Pancreas (tissue), 10 donors: ENCODE data around the gene BORCS6. TPM values are rescaled to one million over a fixed set of nuclear protein-coding genes. Genes with fewer than 3 reads are reported as not detected.
"Not testable (repeated sequence)": the region's sequence is repeated elsewhere in the genome, so short reads cannot be mapped to it uniquely, and the experiment has no call there.

Source experiments
- ATAC-seq, 4 donors: fragments of 200-7000 bp; cut with Tn5 transposase; one replicate each; pipeline versions ENCODE4 v1.8.0 to v1.9.1; 2020; ENCODE audit warnings: mild to moderate bottlenecking in 4 of 4, moderate library complexity in 4 of 4
- DNase-seq, 6 donors: peaks; one replicate each; pipeline ENCODE4 v3.0.0-alpha.2; 2020
- FAIRE-seq: peaks from 2 replicates; lab custom pipeline; 2012; peaks lifted over from hg19 to GRCh38; lab: Jason Lieb, UNC
- H3K27ac ChIP-seq, 4 donors: fragments of 200-600 bp; sonication (generic); 1 replicate in 3 of 4; 2 replicates in 1 of 4; pipeline versions ENCODE4 v1.5.0 to v1.8.0; 2020
- H3K27me3 ChIP-seq, 4 donors: fragments of 200-600 bp; one replicate each; pipeline ENCODE4 v1.8.0; 2021
- H3K36me3 ChIP-seq, 3 donors: fragments of 200-600 bp; sonication (generic) in 1 of 3; one replicate each; pipeline versions ENCODE4 v1.5.0 to v1.8.0; 2020 to 2021
- H3K4me1 ChIP-seq, 3 donors: fragments of 200-600 bp; one replicate each; pipeline ENCODE4 v1.8.0; 2021
- H3K4me3 ChIP-seq, 4 donors: fragments of 200-600 bp; sonication (generic) in 2 of 4; one replicate each; pipeline versions ENCODE4 v1.5.0 to v1.8.0; 2020 to 2021
- H3K9me3 ChIP-seq, 4 donors: fragments of 200-600 bp; one replicate each; pipeline ENCODE4 v1.8.0; 2021
- WGBS, 2 donors: extraction: QIAGEN DNeasy Blood & Tissue Kit; methylation state at CpG; one replicate each; pipeline ENCODE4 v1.1.7; 2013; 5-methylcytosine and 5-hydroxymethylcytosine counted together
- intact Hi-C, 3 donors: fragments of 100-400 bp; cut with DNase I; formaldehyde crosslinking; loops; one replicate each; pipeline versions ENCODE4 v1.11.1 to v1.14.2; 2022
- polyA plus RNA-seq, 2 donors: library from polyadenylated mRNA; stranded (reverse); fragments of 200-250 nt; gene quantifications; one replicate each; pipeline ENCODE4 v1.2.3, GENCODE V29; 2013
- total RNA-seq, 6 donors: library from RNA; stranded (reverse); fragmentation: NEBNext Ultra II Directional in 4 of 6; extraction: Animal tissue kit (Norgen Biotek cat#: 25700) in 4 of 6; gene quantifications; one replicate each; pipeline versions ENCODE4 v1.2.1 to v1.2.4, GENCODE V29; 2021 to 2023
- TF ChIP-seq, protein P1 (sequence below), 4 donors: fragments of 200-600 bp; sonication (generic) in 3 of 4; IDR thresholded peaks; one replicate each; pipeline versions ENCODE4 v1.5.0 to v1.8.0; 2021; ENCODE audit warnings: antibody characterized with exemption in 4 of 4
- donor health status: healthy with polysubstance abuse.
- donor health status: DM: no; HTN: no; CAD: no; lungs with moderate emphysema.
- donor health status: DM: no; HTN: no; CAD: no.
- donor health status: control.
- donor health status: control.
- donor health status: Bipolar disorder and iron deficiency.
- donor health status: DM: yes; HTN: yes; CAD: no.
- donor health status: DM: no; HTN: no; CAD: no.
- donor health status: DM: no; HTN: no; CAD: no.
- donor health status: DM: yes; HTN: yes; CAD: no.

The BORCS6 gene
- total and polyA plus RNA-seq, 8 donors: 4.5 to 10.4 (median 6.6) TPM

DNA sequence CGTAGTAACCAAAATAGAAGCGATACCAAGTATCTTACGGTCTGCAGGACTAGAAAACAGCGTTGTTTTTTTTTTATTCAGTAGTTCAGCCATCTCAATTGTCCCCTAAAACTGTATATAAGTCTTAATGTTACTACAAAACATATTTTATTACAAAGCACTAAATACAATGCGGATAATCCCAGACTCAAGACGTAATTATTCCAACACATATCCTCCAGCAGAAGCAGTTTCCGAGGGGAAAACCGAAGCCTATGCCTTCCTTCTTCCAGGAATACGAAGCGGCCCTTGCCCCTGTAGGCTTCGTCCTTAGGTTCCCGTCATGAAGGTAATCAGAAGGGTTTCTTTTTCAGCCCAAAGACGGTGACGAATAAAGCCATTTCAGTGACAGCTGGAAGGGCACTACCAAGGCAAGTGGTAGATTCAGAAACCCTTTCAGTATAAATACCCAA lies 16.1 kb downstream of the BORCS6 start:
- Histone ChIP-seq H3K27ac (peak overlapping the region; percentile 85 to 97 (median 92)), H3K27me3 (no peaks in the 10 kb centered on the region), H3K4me3 (peak overlapping the region in 2 of 4 donors; percentile 37 to 41), H3K4me1 (peaks cover 7 to 20% (median 7%) of the 10 kb centered on the region in 3 donors), H3K36me3 (no peaks in the 10 kb centered on the region), H3K9me3 (no peaks in the 10 kb centered on the region)
- intact Hi-C loops: no loop called here
- FAIRE-seq: no peak
- no peak for DNase-seq
- TF ChIP-seq, protein P1, sequence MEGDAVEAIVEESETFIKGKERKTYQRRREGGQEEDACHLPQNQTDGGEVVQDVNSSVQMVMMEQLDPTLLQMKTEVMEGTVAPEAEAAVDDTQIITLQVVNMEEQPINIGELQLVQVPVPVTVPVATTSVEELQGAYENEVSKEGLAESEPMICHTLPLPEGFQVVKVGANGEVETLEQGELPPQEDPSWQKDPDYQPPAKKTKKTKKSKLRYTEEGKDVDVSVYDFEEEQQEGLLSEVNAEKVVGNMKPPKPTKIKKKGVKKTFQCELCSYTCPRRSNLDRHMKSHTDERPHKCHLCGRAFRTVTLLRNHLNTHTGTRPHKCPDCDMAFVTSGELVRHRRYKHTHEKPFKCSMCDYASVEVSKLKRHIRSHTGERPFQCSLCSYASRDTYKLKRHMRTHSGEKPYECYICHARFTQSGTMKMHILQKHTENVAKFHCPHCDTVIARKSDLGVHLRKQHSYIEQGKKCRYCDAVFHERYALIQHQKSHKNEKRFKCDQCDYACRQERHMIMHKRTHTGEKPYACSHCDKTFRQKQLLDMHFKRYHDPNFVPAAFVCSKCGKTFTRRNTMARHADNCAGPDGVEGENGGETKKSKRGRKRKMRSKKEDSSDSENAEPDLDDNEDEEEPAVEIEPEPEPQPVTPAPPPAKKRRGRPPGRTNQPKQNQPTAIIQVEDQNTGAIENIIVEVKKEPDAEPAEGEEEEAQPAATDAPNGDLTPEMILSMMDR (IDR thresholded peaks at IDR 0.05): no peak
- 1 to 2% methylated on average over 14 of the region's 14 CpGs for WGBS, 2 donors
- ATAC-seq: peak in 1 of 4 donors; percentile 7

DNA sequence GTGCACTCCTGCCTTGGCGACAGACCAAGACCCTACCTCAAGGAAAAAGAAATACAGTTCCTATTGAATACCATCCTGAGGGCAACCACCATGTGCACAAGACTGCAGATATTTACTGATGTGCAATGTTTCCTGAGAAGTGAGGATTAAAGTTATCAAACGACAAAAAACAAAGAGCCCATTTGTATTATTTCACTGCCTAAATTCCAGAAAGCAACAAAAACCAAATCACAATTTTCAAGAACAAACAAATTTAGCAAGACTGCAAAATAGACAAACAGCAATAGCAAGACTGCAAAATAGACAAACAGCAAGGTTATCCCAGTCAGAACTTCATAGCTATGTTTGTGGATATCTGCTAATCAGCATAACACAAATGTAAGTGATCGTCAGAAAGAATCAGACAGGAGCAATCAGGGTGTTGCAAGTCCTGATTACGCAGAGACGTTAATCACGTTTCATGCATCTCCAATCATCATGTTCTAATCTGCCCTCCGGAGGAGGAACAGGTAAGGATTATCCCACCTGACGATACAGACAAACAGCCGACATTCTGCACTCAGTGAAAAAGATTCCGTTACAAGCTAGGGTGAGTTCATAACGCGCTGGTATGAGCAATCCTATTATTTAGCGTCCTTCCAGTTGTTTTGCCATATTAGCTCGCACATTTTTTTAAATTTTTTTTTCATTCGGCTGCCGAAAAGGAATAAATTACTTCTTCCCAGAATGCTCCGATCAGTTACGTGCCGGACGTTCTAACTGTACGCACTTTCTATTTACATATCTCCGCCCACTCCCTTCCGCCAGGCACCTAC lies 16.7 kb downstream of the BORCS6 start:
- Histone ChIP-seq H3K4me1 (peaks cover 7 to 20% (median 7%) of the 10 kb centered on the region in 3 donors), H3K4me3 (peak overlapping the region in 2 of 4 donors; percentile 37 to 41), H3K27ac (peak overlapping the region; percentile 85 to 97 (median 92)), H3K27me3 (no peaks in the 10 kb centered on the region), H3K36me3 (no peaks in the 10 kb centered on the region), H3K9me3 (no peaks in the 10 kb centered on the region)
- FAIRE-seq (peak; percentile 70), ATAC-seq (peak; percentile 84 to 90 (median 88)), DNase-seq (peak in 5 of 6 donors; percentile 62 to 87 (median 80))
- TF ChIP-seq, protein P1 (IDR thresholded peaks at IDR 0.05): no peak
- WGBS, 2 donors: 0% methylated on average over 23 of the region's 23 CpGs
- intact Hi-C loops: no loop called here

DNA sequence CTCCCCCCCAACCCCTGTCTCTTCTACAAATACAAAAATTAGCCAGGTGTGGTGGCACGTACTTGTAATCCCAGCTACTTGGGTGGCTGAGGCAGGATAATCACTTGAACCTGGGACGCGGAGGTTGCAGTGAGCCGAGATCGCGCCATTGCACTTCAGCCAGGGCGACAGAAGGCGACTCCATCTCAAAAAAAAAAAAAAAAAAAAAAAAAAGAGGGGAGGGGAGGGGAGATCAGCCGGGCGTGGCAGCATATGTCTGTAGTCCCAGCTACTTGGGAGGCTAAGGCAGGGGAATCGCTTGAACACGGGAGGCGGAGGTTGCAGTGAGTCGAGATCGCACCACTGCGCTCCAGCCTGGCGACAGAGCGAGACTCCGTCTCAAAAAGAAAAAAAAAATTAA lies 19.8 kb downstream of the BORCS6 start:
- ATAC-seq: not testable (repeated sequence)

DNA sequence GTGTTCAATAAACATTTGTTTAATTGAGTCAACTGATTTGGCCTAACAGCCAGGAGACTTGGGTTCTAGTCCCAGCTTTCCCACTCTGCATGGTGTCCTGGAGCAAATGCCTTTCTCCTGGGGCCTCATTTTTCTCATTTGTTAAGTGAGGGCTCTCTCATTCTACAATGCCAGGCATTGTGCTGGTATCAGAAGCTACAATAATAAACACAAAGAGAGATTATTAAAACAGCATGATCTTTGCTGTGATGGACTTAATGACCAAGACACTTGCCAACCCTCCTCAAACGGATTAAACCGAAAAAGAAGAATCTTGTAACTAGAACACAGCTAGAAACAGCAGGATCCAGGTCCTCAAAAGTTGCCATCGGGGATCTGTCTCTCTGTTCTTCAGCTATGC lies 22.5 kb downstream of the BORCS6 start:
- peaks cover 9 to 11% (median 10%) of the 10 kb centered on the region in 3 donors for H3K4me1 ChIP-seq
- H3K9me3 ChIP-seq: no peaks in the 10 kb centered on the region
- FAIRE-seq (no peak), ATAC-seq (no peak), DNase-seq (no peak)
- intact Hi-C loops: no loop called here
- no peak overlapping the region for H3K4me3 ChIP-seq
- H3K36me3 ChIP-seq: no peaks in the 10 kb centered on the region
- no peaks in the 10 kb centered on the region for H3K27me3 ChIP-seq
- WGBS, 2 donors: 75 to 80% methylated on average over 3 of the region's 3 CpGs
- TF ChIP-seq, protein P1 (IDR thresholded peaks at IDR 0.05): no peak
- no peak overlapping the region for H3K27ac ChIP-seq

More for the DNA sequence above, 19.8 kb downstream of the BORCS6 start:
- FAIRE-seq, DNase-seq, intact Hi-C loops, H3K27me3 ChIP-seq, H3K4me3 ChIP-seq, H3K9me3 ChIP-seq, H3K27ac ChIP-seq, H3K4me1 ChIP-seq, H3K36me3 ChIP-seq: not testable (repeated sequence)
- WGBS, 2 donors: 91 to 95% methylated on average over 19 of the region's 19 CpGs

DNA sequence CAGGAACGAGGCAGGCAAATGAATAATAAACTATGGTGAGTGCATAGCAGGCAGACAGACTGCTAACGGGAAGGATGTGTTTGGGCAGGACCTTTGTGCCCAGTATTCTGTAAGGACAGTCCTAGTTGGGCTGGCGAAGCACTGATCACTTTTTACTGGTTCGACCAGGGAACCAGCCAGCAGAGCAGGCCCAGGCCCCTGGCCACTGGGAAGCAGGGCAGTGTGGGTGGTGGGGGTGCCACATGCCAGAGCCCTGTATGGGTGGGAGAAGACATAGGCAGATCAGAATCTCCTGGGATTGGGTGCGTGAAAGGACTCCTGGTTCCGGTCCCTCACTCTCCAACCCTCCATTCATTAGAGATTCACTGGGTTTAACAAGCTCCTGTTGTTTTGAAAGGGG lies 23.2 kb downstream of the BORCS6 start:
- peaks cover 10 to 12% (median 10%) of the 10 kb centered on the region in 3 donors for H3K4me1 ChIP-seq
- no peaks in the 10 kb centered on the region for H3K9me3 ChIP-seq
- FAIRE-seq (no peak), DNase-seq (peak in 2 of 6 donors; percentile 15 to 45), ATAC-seq (no peak)
- no peaks in the 10 kb centered on the region for H3K27me3 ChIP-seq
- no peak overlapping the region for H3K4me3 ChIP-seq
- TF ChIP-seq, protein P1 (IDR thresholded peaks at IDR 0.05): no peak
- WGBS, 2 donors: 92 to 96% methylated on average over 6 of the region's 6 CpGs
- H3K36me3 ChIP-seq: no peaks in the 10 kb centered on the region
- no peak overlapping the region for H3K27ac ChIP-seq
- intact Hi-C loops: no loop called here
